ENCODE measurements around the gene APOC1. TPM values are rescaled to one million over a fixed set of nuclear protein-coding genes. Genes with fewer than 3 reads are reported as not detected.

APOC1 gene
- total RNA-seq, 1 experiment from 2014 or later, result 250 TPM

GRCh38 chr19:44957526-44957925 is 43.1 kb downstream of the APOC1 start:
- no peak for DNase-seq
- Mint-ChIP-seq H3K36me3 (ENCODE audit: insufficient read depth, unreplicated experiment) (peaks cover 35% of the 10 kb centered on the region), H3K9me3 (ENCODE audit: unreplicated experiment) (no peaks in the 10 kb centered on the region), H3K27me3 (ENCODE audit: insufficient read depth, unreplicated experiment) (no peaks in the 10 kb centered on the region), H3K27ac (ENCODE audit: unreplicated experiment) (no peak overlapping the region), H3K4me3 (ENCODE audit: unreplicated experiment) (no peak overlapping the region), H3K4me1 (ENCODE audit: low read depth, unreplicated experiment) (peaks cover 16% of the 10 kb centered on the region)
- Histone ChIP-seq H3K4me1 (peaks cover 7% of the 10 kb centered on the region), H3K9me3 (no peaks in the 10 kb centered on the region), H3K4me3 (ENCODE audit: low read depth, low read length) (no peak overlapping the region), H3K36me3 (ENCODE audit: control insufficient read depth, insufficient read depth, low read length) (peaks cover 4% of the 10 kb centered on the region), H3K27me3 (replicated peaks; ENCODE audit: control insufficient read depth, insufficient read depth, low read length) (no peaks in the 10 kb centered on the region)
- no TSS peak for BruUV-seq (replicated peaks)
- ChIA-PET CTCF (interaction anchor here (0.9 kb wide), 1 partner anchor 53 kb away, joined by 3 read pairs; no protein-coding TSS in a partner anchor), POLR2A (no interaction called here)
- no peak for TF ChIP-seq CTCF (IDR thresholded peaks at IDR 0.05; ENCODE audit: insufficient read depth in 1 of 2, low read depth in 1 of 2, low read length in 1 of 2, severe bottlenecking in 1 of 2, unreplicated experiment in 1 of 2)
- intact Hi-C loops (cut with micrococcal nuclease; ENCODE audit: unreplicated experiment), result no loop called here

GRCh38 chr19:44958090-44958489 is 43.7 kb downstream of the APOC1 start:
- intact Hi-C loops (cut with micrococcal nuclease; ENCODE audit: unreplicated experiment), result no loop called here
- CTCF ChIA-PET, result no interaction called here

GRCh38 chr19:44959691-44960090 is 45.3 kb downstream of the APOC1 start:
- no peak overlapping the region for H3K4me3 ChIP-seq (ENCODE audit: low read depth, low read length)
- Mint-ChIP-seq H3K27ac (ENCODE audit: unreplicated experiment) (no peak overlapping the region), H3K36me3 (ENCODE audit: insufficient read depth, unreplicated experiment) (peaks cover 41% of the 10 kb centered on the region), H3K9me3 (ENCODE audit: unreplicated experiment) (no peaks in the 10 kb centered on the region), H3K4me1 (ENCODE audit: low read depth, unreplicated experiment) (peaks cover 16% of the 10 kb centered on the region), H3K4me3 (ENCODE audit: unreplicated experiment) (no peak overlapping the region), H3K27me3 (ENCODE audit: insufficient read depth, unreplicated experiment) (no peaks in the 10 kb centered on the region)
- intact Hi-C loops (cut with micrococcal nuclease; ENCODE audit: unreplicated experiment), result no loop called here
- H3K27me3 ChIP-seq (replicated peaks; ENCODE audit: control insufficient read depth, insufficient read depth, low read length), result no peaks in the 10 kb centered on the region
- no peaks in the 10 kb centered on the region for H3K9me3 ChIP-seq
- no TSS peak for BruUV-seq (replicated peaks)
- H3K4me1 ChIP-seq, result peaks cover 7% of the 10 kb centered on the region
- no peak for DNase-seq
- no peak for TF ChIP-seq CTCF (IDR thresholded peaks at IDR 0.05; ENCODE audit: insufficient read depth in 1 of 2, low read depth in 1 of 2, low read length in 1 of 2, severe bottlenecking in 1 of 2, unreplicated experiment in 1 of 2)
- H3K36me3 ChIP-seq (ENCODE audit: control insufficient read depth, insufficient read depth, low read length), result peaks cover 4% of the 10 kb centered on the region
- CTCF ChIA-PET, result no interaction called here
- POLR2A ChIA-PET, result no interaction called here

More at GRCh38 chr19:44958090-44958489, 43.7 kb downstream of the APOC1 start:
- BruUV-seq (replicated peaks), result no TSS peak
- H3K36me3 Mint-ChIP-seq (ENCODE audit: insufficient read depth, unreplicated experiment), result peaks cover 39% of the 10 kb centered on the region
- H3K4me1 Mint-ChIP-seq (ENCODE audit: low read depth, unreplicated experiment), result peaks cover 16% of the 10 kb centered on the region
- H3K27me3 Mint-ChIP-seq (ENCODE audit: insufficient read depth, unreplicated experiment), result no peaks in the 10 kb centered on the region
- H3K4me3 Mint-ChIP-seq (ENCODE audit: unreplicated experiment), result no peak overlapping the region
- POLR2A ChIA-PET, result no interaction called here
- no peaks in the 10 kb centered on the region for H3K9me3 Mint-ChIP-seq (ENCODE audit: unreplicated experiment)
- Histone ChIP-seq H3K27me3 (replicated peaks; ENCODE audit: control insufficient read depth, insufficient read depth, low read length) (no peaks in the 10 kb centered on the region), H3K9me3 (no peaks in the 10 kb centered on the region), H3K4me1 (peaks cover 7% of the 10 kb centered on the region), H3K4me3 (ENCODE audit: low read depth, low read length) (no peak overlapping the region), H3K36me3 (ENCODE audit: control insufficient read depth, insufficient read depth, low read length) (peaks cover 4% of the 10 kb centered on the region)
- DNase-seq, result no peak
- H3K27ac Mint-ChIP-seq (ENCODE audit: unreplicated experiment), result no peak overlapping the region
- TF ChIP-seq CTCF (IDR thresholded peaks at IDR 0.05; ENCODE audit: insufficient read depth in 1 of 2, low read depth in 1 of 2, low read length in 1 of 2, severe bottlenecking in 1 of 2, unreplicated experiment in 1 of 2), result no peak

Measured in Caco-2 (cell line).